K562 (cell line): ENCODE data around the gene TMSB4X. TPM values are rescaled to one million over a fixed set of nuclear protein-coding genes. Genes with fewer than 3 reads are reported as not detected.
A peak's percentile ranks its signal among the peaks of the same experiment; 100 is the strongest.

ENCODE experiments used
- BACH1 ChIP-seq: fragments of 200-800 bp; sonication (Bioruptor generic); IDR thresholded peaks from 2 replicates; pipeline ENCODE4 v1.6.1; 2016; ENCODE audit warnings: missing genetic modification characterization, missing compliant biosample characterization
- CEBPG ChIP-seq, 3 experiments: fragments of 200-800 bp in 1 of 3; sonication (Bioruptor generic) in 1 of 3; sonication (generic) in 1 of 3; formaldehyde crosslinking in 1 of 3; IDR thresholded peaks in 2 of 3; conservative IDR thresholded peaks in 1 of 3; 2 replicates each; pipeline versions ENCODE4 v1.6.1 to v1.8.0; 2016 to 2022; ENCODE audit warnings: missing compliant biosample characterization in 2 of 3, missing genetic modification characterization in 2 of 3, mild to moderate bottlenecking in 1 of 3, missing genetic modification reagents in 1 of 3
- DNMT1 ChIP-seq: fragments of 450-650 bp; IDR thresholded peaks from 2 replicates; pipeline ENCODE4 v1.6.1; 2016; ENCODE audit warnings: antibody characterized with exemption, mild to moderate bottlenecking
- HNRNPH1 ChIP-seq: fragments of 200-400 bp; formaldehyde crosslinking; optimal IDR thresholded peaks from 2 replicates; pipeline ENCODE3; 2017; ENCODE audit warnings: low read depth, mild to moderate bottlenecking, low read length, moderate library complexity
- MAX ChIP-seq: sonication (generic); formaldehyde crosslinking; IDR thresholded peaks from 2 replicates; pipeline ENCODE4 v1.9.0; 2022; ENCODE audit warnings: mild to moderate bottlenecking, missing genetic modification reagents
- MTA1 ChIP-seq: fragments of 450-650 bp; IDR thresholded peaks from 2 replicates; pipeline ENCODE4 v1.6.1; 2017; ENCODE audit warnings: borderline replicate concordance
- MTA3 ChIP-seq: fragments of 450-650 bp; formaldehyde crosslinking; IDR thresholded peaks from 2 replicates; pipeline ENCODE4 v1.6.1; 2017; ENCODE audit warnings: mild to moderate bottlenecking, borderline replicate concordance
- NFRKB ChIP-seq: fragments of 450-650 bp; IDR thresholded peaks from 2 replicates; pipeline ENCODE4 v1.6.1; 2016; ENCODE audit warnings: low read depth
- OTX1 ChIP-seq: fragments of 450-650 bp; formaldehyde crosslinking; IDR thresholded peaks from 2 replicates; pipeline ENCODE4 v1.4.0; 2022; ENCODE audit warnings: mild to moderate bottlenecking
- RAD21 ChIP-seq, 2 experiments: fragments of 250-450 bp in 1 of 2; fragments of 450-650 bp in 1 of 2; sonication (Bioruptor Pico) in 1 of 2; formaldehyde crosslinking in 1 of 2; IDR thresholded peaks in 1 of 2; conservative IDR thresholded peaks in 1 of 2; 2 replicates each; pipeline versions ENCODE4 v1.4.0 to v1.8.0; 2020 to 2022; ENCODE audit warnings: mild to moderate bottlenecking in 2 of 2, moderate library complexity in 1 of 2
- SOX6 ChIP-seq: fragments of 450-650 bp; IDR thresholded peaks from 2 replicates; pipeline ENCODE4 v1.6.1; 2014; ENCODE audit warnings: mild to moderate bottlenecking
- TCF3 ChIP-seq: sonication (generic); formaldehyde crosslinking; IDR thresholded peaks from 2 replicates; pipeline ENCODE4 v1.4.0; 2020; ENCODE audit warnings: mild to moderate bottlenecking, missing genetic modification reagents
- YY1 ChIP-seq, 3 experiments: IDR thresholded peaks; 2 replicates each; pipeline ENCODE4 v1.6.1; 2011; ENCODE audit warnings: low read length in 2 of 3, mild to moderate bottlenecking in 2 of 3, moderate library complexity in 2 of 3, borderline replicate concordance in 1 of 3, control low read depth in 1 of 3, low read depth in 1 of 3; ENCODE audit not compliant: insufficient read depth in 3 of 3, insufficient replicate concordance in 2 of 3, control insufficient read depth in 1 of 3, insufficient read length in 1 of 3; ENCODE audit errors: extremely low read depth in 1 of 3
- polyA plus RNA-seq, 8 experiments: library from polyadenylated mRNA; depleted of rRNA in 4 of 8; stranded (reverse) in 5 of 8; unstranded in 3 of 8; fragments of >200 nt; fragmentation: Nextera tagmentation in 2 of 8; fragmentation: Illumina TruSeq in 1 of 8; extraction: Ambion mirVana in 2 of 8; extraction: Trizol in 1 of 8; gene quantifications; 2 replicates each; pipeline versions ENCODE4 v1.2.1 to v1.2.3, GENCODE V29; 2011 to 2014; ENCODE audit warnings: inconsistent platforms in 1 of 8, missing spikeins in 1 of 8
- total RNA-seq, 7 experiments: library from RNA; depleted of rRNA in 6 of 7; stranded (reverse); fragments of >200 nt in 6 of 7; fragmentation: Illumina TruSeq in 2 of 7; extraction: Trizol in 2 of 7; gene quantifications; 2 replicates each; pipeline versions ENCODE4 v1.2.1 to v1.2.3, GENCODE V29; 2011 to 2021; ENCODE audit warnings: low replicate concordance in 1 of 7
- TF ChIP-seq, protein P1 (sequence below): fragments of 450-650 bp; IDR thresholded peaks from 2 replicates; pipeline ENCODE4 v1.7.1; 2018; ENCODE audit warnings: mild to moderate bottlenecking, low read depth; ENCODE audit not compliant: partially characterized antibody
- TF ChIP-seq, protein P2 (sequence below), 2 experiments: fragments of 450-650 bp; IDR thresholded peaks; 2 replicates each; pipeline ENCODE4 v1.6.1; 2016
- TF ChIP-seq, protein P3 (sequence below): IDR thresholded peaks from 2 replicates; pipeline ENCODE4 v1.6.1; 2016; ENCODE audit warnings: missing genetic modification characterization, missing compliant biosample characterization
- TF ChIP-seq, protein P4 (sequence below): fragments of 450-650 bp; formaldehyde crosslinking; IDR thresholded peaks from 2 replicates; pipeline ENCODE4 v1.4.0; 2022; ENCODE audit warnings: missing genetic modification characterization

Gene TMSB4X
- total and polyA plus RNA-seq, 9 of the 15 experiments (the other 6 are each of a cell fraction or from before 2014, with no cell fraction given) = 1,035 to 2,035 (median 1,529) TPM

- TF ChIP-seq, protein P1, sequence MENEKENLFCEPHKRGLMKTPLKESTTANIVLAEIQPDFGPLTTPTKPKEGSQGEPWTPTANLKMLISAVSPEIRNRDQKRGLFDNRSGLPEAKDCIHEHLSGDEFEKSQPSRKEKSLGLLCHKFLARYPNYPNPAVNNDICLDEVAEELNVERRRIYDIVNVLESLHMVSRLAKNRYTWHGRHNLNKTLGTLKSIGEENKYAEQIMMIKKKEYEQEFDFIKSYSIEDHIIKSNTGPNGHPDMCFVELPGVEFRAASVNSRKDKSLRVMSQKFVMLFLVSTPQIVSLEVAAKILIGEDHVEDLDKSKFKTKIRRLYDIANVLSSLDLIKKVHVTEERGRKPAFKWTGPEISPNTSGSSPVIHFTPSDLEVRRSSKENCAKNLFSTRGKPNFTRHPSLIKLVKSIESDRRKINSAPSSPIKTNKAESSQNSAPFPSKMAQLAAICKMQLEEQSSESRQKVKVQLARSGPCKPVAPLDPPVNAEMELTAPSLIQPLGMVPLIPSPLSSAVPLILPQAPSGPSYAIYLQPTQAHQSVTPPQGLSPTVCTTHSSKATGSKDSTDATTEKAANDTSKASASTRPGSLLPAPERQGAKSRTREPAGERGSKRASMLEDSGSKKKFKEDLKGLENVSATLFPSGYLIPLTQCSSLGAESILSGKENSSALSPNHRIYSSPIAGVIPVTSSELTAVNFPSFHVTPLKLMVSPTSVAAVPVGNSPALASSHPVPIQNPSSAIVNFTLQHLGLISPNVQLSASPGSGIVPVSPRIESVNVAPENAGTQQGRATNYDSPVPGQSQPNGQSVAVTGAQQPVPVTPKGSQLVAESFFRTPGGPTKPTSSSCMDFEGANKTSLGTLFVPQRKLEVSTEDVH = peak; percentile 4
- TF ChIP-seq, protein P2, sequence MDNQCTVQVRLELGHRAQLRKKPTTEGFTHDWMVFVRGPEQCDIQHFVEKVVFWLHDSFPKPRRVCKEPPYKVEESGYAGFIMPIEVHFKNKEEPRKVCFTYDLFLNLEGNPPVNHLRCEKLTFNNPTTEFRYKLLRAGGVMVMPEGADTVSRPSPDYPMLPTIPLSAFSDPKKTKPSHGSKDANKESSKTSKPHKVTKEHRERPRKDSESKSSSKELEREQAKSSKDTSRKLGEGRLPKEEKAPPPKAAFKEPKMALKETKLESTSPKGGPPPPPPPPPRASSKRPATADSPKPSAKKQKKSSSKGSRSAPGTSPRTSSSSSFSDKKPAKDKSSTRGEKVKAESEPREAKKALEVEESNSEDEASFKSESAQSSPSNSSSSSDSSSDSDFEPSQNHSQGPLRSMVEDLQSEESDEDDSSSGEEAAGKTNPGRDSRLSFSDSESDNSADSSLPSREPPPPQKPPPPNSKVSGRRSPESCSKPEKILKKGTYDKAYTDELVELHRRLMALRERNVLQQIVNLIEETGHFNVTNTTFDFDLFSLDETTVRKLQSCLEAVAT (IDR thresholded peaks at IDR 0.05) = peak in 1 of 2 experiments; percentile 36; a peak in 2 of 4 replicates
- 0 out of 2 replicates have a peak, but pooled peaks have one; percentile 10 for TF ChIP-seq SOX6
- peak in 2 of 3 experiments; percentile 29 to 68 for TF ChIP-seq YY1 (IDR thresholded peaks at IDR 0.05; ENCODE audit: borderline replicate concordance in 1 of 3, control insufficient read depth in 1 of 3, extremely low read depth in 1 of 3, insufficient read depth in 3 of 3, insufficient read length in 1 of 3, insufficient replicate concordance in 2 of 3, low read depth in 1 of 3, low read length in 2 of 3)
- TF ChIP-seq DNMT1 = no peak
- TF ChIP-seq, protein P3, sequence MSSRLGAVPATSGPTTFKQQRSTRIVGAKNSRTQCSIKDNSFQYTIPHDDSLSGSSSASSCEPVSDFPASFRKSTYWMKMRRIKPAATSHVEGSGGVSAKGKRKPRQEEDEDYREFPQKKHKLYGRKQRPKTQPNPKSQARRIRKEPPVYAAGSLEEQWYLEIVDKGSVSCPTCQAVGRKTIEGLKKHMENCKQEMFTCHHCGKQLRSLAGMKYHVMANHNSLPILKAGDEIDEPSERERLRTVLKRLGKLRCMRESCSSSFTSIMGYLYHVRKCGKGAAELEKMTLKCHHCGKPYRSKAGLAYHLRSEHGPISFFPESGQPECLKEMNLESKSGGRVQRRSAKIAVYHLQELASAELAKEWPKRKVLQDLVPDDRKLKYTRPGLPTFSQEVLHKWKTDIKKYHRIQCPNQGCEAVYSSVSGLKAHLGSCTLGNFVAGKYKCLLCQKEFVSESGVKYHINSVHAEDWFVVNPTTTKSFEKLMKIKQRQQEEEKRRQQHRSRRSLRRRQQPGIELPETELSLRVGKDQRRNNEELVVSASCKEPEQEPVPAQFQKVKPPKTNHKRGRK (tag) = peak; percentile 30; the same call in 1 of the 2 replicates
- TF ChIP-seq, protein P4, sequence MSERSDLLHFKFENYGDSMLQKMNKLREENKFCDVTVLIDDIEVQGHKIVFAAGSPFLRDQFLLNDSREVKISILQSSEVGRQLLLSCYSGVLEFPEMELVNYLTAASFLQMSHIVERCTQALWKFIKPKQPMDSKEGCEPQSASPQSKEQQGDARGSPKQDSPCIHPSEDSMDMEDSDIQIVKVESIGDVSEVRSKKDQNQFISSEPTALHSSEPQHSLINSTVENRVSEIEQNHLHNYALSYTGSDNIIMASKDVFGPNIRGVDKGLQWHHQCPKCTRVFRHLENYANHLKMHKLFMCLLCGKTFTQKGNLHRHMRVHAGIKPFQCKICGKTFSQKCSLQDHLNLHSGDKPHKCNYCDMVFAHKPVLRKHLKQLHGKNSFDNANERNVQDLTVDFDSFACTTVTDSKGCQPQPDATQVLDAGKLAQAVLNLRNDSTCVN (CRISPR knock-in tag) = no peak
- peak in 1 of 2 experiments; percentile 8; a peak in 1 of 4 replicates for TF ChIP-seq RAD21 (CRISPR knock-in tag; conservative IDR thresholded peaks at IDR 0.05 in 1 of 2, IDR thresholded peaks at IDR 0.05 in 1 of 2)
- peak; percentile 67; the same call in 1 of the 2 replicates for TF ChIP-seq CEBPG (CRISPR knock-in tag; IDR thresholded peaks at IDR 0.05)
- no peak for TF ChIP-seq CEBPG (tag; conservative IDR thresholded peaks at IDR 0.05 in 1 of 2, IDR thresholded peaks at IDR 0.05 in 1 of 2)
- peak; percentile 18; the same call in 1 of the 2 replicates for TF ChIP-seq MTA1
- TF ChIP-seq NFRKB = peak; percentile 34; the same call in 1 of the 2 replicates
- peak; percentile 33; the same call in 1 of the 2 replicates for TF ChIP-seq OTX1 (CRISPR knock-in tag)
- peak; percentile 30; the same call in 1 of the 2 replicates for TF ChIP-seq TCF3 (CRISPR knock-in tag)
- TF ChIP-seq BACH1 (tag) = no peak; the same call in 1 of the 2 replicates
- TF ChIP-seq HNRNPH1 = no peak
- no peak for TF ChIP-seq MAX (CRISPR knock-in tag)
- TF ChIP-seq MTA3 = 0 out of 2 replicates have a peak, but pooled peaks have one; percentile 16
Measured at GRCh38 chrX:12978205-12979025, 3.5 kb downstream of the TMSB4X start (continued).
